Measurements from ENCODE around the gene SLC35D3. TPM values are rescaled to one million over a fixed set of nuclear protein-coding genes. Genes with fewer than 3 reads are reported as not detected.
"Not testable (repeated sequence)": the region's sequence is repeated elsewhere in the genome, so short reads cannot be mapped to it uniquely, and the experiment has no call there.

SLC35D3 gene, protein sequence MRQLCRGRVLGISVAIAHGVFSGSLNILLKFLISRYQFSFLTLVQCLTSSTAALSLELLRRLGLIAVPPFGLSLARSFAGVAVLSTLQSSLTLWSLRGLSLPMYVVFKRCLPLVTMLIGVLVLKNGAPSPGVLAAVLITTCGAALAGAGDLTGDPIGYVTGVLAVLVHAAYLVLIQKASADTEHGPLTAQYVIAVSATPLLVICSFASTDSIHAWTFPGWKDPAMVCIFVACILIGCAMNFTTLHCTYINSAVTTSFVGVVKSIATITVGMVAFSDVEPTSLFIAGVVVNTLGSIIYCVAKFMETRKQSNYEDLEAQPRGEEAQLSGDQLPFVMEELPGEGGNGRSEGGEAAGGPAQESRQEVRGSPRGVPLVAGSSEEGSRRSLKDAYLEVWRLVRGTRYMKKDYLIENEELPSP
- not detected for total RNA-seq

DNA sequence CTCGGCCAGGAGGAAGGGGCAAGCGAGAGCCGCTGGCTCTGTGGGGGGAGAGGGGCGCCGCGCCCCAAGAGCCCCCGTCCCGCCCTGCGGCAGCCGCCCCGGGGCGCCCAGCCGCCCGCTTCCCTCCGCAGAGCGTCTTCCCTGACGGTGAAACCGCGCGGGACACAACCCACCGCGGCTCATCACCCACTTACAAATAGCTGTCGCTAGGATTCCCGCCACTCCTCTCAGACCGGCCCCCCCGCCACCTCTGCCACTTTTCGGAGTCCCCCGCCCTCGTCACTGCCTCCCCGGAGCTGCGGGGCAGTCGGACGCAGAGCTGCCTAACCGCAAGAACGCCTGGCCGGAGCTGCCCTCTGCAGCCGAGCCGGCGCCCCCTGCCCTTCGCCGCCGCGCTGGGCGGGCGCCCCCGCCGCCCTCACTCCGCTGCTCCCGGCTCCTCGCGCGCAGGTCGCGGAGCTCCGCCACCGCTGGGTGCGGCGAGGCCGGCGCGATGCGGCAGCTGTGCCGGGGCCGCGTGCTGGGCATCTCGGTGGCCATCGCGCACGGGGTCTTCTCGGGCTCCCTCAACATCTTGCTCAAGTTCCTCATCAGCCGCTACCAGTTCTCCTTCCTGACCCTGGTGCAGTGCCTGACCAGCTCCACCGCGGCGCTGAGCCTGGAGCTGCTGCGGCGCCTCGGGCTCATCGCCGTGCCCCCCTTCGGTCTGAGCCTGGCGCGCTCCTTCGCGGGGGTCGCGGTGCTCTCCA is at the start of gene SLC35D3:
Gene SLC35D3, plus strand, starts transcription at position 366 of the 749 bp plus-strand sequence. Its CDS starts 128 bp downstream, at position 494.
- Histone ChIP-seq H3K9me3 (ENCODE audit: control insufficient read depth in 3 of 3, low read length in 3 of 3) (no peaks in the 10 kb centered on the region), H3K9ac (ENCODE audit: low read depth in 1 of 3, low read length in 3 of 3) (peak within 1 kb of the TSS in 1 of 3 donors; percentile 54), H3K4me1 (ENCODE audit: control insufficient read depth in 3 of 3, insufficient read depth in 3 of 3, low read length in 3 of 3) (peaks cover 15 to 28% (median 27%) of the 10 kb centered on the region in 3 donors), H3K27me3 (ENCODE audit: control insufficient read depth in 3 of 3, insufficient read depth in 3 of 3, low read length in 3 of 3) (peaks cover 42 to 53% (median 46%) of the 10 kb centered on the region in 3 donors), H3K4me3 (ENCODE audit: low read length in 3 of 3) (peak within 1 kb of the TSS; percentile 64 to 67 (median 64)), H3K36me3 (ENCODE audit: control insufficient read depth in 3 of 3, insufficient read depth in 3 of 3, low read length in 3 of 3) (no peaks in the 10 kb centered on the region), H3K27ac (ENCODE audit: low read depth, low read length) (no peak within 1 kb of the TSS)

DNA sequence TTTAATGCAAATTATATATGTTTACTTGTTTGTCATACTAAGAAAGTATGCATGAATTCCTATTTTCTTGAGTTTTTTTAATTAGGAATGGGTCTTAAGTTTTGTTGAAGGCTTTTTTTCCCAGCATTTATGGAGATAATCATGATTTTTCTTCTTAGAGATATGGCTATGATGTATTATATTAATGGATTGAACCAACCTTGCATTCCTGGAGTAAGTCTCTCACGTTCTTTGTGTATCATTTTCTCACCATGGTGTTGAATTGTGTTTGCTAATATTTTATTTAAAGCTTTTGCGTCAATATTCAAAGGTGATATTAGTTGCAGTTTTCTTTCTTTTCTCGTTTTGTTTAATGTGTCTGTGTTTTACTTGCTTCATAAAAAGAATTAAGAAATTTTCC is 48.4 kb upstream of the SLC35D3 start:
- Histone ChIP-seq H3K36me3 (ENCODE audit: control insufficient read depth in 3 of 3, insufficient read depth in 3 of 3, low read length in 3 of 3) (peaks cover 2 to 8% (median 5%) of the 10 kb centered on the region in 3 donors), H3K27me3 (ENCODE audit: control insufficient read depth in 3 of 3, insufficient read depth in 3 of 3, low read length in 3 of 3) (no peaks in the 10 kb centered on the region), H3K4me1 (ENCODE audit: control insufficient read depth in 3 of 3, insufficient read depth in 3 of 3, low read length in 3 of 3) (no peaks in the 10 kb centered on the region), H3K4me3 (ENCODE audit: low read length in 3 of 3) (no peak overlapping the region), H3K9ac (ENCODE audit: low read depth in 1 of 3, low read length in 3 of 3) (no peak overlapping the region), H3K9me3 (ENCODE audit: control insufficient read depth in 3 of 3, low read length in 3 of 3) (peaks cover 0 to 6% (median 0%) of the 10 kb centered on the region in 3 donors), H3K27ac (ENCODE audit: low read depth, low read length) (no peak overlapping the region)

DNA sequence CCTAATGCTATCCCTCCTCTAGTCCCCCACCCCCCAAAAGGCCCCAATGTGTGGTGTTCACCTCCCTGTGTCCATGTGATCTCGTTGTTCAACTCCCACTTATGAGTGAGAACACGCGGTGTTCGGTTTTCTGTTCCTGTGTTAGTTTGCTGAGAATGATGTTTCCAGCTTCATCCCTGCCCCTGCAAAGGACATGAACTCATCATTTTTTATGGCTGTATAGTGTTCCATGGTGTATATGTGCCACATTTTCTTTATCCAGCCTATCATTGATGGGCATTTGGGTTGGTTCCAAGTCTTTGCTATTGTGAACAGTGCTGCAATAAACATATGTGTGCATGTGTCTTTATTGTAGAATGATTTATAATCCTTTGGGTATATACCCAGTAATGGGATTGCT is 45.6 kb upstream of the SLC35D3 start:
- H3K9me3 ChIP-seq (ENCODE audit: control insufficient read depth in 3 of 3, low read length in 3 of 3); H3K4me3 ChIP-seq (ENCODE audit: low read length in 3 of 3); H3K27me3 ChIP-seq (ENCODE audit: control insufficient read depth in 3 of 3, insufficient read depth in 3 of 3, low read length in 3 of 3); H3K36me3 ChIP-seq (ENCODE audit: control insufficient read depth in 3 of 3, insufficient read depth in 3 of 3, low read length in 3 of 3); H3K27ac ChIP-seq (ENCODE audit: low read depth, low read length); H3K4me1 ChIP-seq (ENCODE audit: control insufficient read depth in 3 of 3, insufficient read depth in 3 of 3, low read length in 3 of 3); H3K9ac ChIP-seq (ENCODE audit: low read depth in 1 of 3, low read length in 3 of 3): not testable (repeated sequence)

DNA sequence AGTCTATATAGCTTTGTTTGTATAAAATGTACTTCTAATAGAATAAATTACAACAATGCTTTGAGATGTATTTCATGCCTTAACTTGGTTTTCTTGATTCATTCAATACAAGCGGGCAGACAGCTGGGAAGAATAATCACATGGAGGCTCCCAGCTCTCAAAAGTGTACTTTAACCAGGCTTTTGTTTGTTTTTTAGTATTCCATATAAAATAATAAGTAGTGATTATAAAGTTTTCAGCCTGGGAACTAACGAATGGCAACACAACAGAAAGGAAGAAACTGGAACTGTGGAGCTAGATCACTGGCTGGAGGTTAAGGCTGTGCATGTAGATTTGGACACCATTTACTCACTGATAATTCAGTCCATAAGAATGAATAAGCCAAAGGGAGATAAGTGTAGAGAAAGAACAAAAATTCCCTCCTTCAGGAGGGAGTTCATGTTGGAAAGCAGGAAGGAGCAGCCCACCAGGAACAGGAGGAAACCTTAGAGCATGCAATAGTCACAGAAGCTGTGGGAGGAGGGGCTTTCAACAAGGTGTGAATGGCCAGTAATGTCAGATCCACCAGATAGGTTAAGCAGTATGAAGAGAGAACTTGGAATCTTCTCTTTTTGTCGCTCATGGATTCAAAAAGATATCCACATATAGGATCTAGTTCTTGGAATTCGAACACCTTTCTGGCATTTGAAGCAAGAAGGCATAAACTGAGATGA is 41.2 kb upstream of the SLC35D3 start:
- Histone ChIP-seq H3K4me1 (ENCODE audit: control insufficient read depth in 3 of 3, insufficient read depth in 3 of 3, low read length in 3 of 3) (no peaks in the 10 kb centered on the region), H3K4me3 (ENCODE audit: low read length in 3 of 3) (no peak overlapping the region), H3K9me3 (ENCODE audit: control insufficient read depth in 3 of 3, low read length in 3 of 3) (no peaks in the 10 kb centered on the region), H3K36me3 (ENCODE audit: control insufficient read depth in 3 of 3, insufficient read depth in 3 of 3, low read length in 3 of 3) (no peaks in the 10 kb centered on the region), H3K27ac (ENCODE audit: low read depth, low read length) (no peak overlapping the region), H3K27me3 (ENCODE audit: control insufficient read depth in 3 of 3, insufficient read depth in 3 of 3, low read length in 3 of 3) (no peaks in the 10 kb centered on the region), H3K9ac (ENCODE audit: low read depth in 1 of 3, low read length in 3 of 3) (no peak overlapping the region)

DNA sequence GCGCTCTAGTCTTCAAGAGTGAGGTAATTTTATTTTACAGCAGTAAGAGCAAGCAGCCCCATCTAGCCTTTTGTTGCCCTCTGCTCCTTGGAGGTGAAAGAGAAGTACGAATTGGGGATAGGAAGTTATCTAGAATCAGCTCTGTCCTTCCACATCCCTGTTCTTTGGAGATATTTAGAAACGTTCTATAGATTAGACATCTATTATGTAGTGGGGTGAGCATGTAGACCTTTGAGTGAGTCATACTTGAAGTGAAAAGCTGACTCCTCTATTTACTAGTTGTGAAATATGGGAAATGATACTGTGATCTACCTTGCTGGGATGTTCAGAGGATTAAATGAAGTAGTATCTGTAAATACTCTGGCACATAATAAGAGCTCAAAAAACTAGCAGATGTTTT is 36.0 kb upstream of the SLC35D3 start:
- Histone ChIP-seq H3K4me3 (ENCODE audit: low read length in 3 of 3) (no peak overlapping the region), H3K36me3 (ENCODE audit: control insufficient read depth in 3 of 3, insufficient read depth in 3 of 3, low read length in 3 of 3) (no peaks in the 10 kb centered on the region), H3K27me3 (ENCODE audit: control insufficient read depth in 3 of 3, insufficient read depth in 3 of 3, low read length in 3 of 3) (no peaks in the 10 kb centered on the region), H3K9ac (ENCODE audit: low read depth in 1 of 3, low read length in 3 of 3) (no peak overlapping the region), H3K27ac (ENCODE audit: low read depth, low read length) (no peak overlapping the region), H3K9me3 (ENCODE audit: control insufficient read depth in 3 of 3, low read length in 3 of 3) (no peaks in the 10 kb centered on the region), H3K4me1 (ENCODE audit: control insufficient read depth in 3 of 3, insufficient read depth in 3 of 3, low read length in 3 of 3) (no peaks in the 10 kb centered on the region)

DNA sequence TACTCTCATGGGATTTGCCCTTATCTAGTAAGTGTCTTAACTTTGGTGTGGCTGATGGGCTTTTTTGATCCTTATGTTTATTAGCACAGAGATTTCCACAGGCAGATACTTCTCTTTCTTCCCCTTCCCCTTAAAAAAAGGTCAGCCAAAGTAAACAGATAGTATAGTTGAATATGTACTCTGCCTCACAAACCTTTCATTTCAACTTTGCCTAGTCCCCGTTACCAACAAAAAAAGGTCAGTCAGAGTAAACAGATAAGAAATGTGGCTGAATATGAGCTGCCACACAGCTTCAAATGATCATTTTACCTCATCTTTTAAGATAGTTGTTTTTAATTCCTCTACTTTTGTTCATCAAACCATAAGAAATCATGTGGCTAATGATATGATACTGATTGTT is 34.1 kb upstream of the SLC35D3 start:
- Histone ChIP-seq H3K4me1 (ENCODE audit: control insufficient read depth in 3 of 3, insufficient read depth in 3 of 3, low read length in 3 of 3) (no peaks in the 10 kb centered on the region), H3K4me3 (ENCODE audit: low read length in 3 of 3) (no peak overlapping the region), H3K27ac (ENCODE audit: low read depth, low read length) (no peak overlapping the region), H3K36me3 (ENCODE audit: control insufficient read depth in 3 of 3, insufficient read depth in 3 of 3, low read length in 3 of 3) (no peaks in the 10 kb centered on the region), H3K9me3 (ENCODE audit: control insufficient read depth in 3 of 3, low read length in 3 of 3) (no peaks in the 10 kb centered on the region), H3K9ac (ENCODE audit: low read depth in 1 of 3, low read length in 3 of 3) (no peak overlapping the region), H3K27me3 (ENCODE audit: control insufficient read depth in 3 of 3, insufficient read depth in 3 of 3, low read length in 3 of 3) (no peaks in the 10 kb centered on the region)

DNA sequence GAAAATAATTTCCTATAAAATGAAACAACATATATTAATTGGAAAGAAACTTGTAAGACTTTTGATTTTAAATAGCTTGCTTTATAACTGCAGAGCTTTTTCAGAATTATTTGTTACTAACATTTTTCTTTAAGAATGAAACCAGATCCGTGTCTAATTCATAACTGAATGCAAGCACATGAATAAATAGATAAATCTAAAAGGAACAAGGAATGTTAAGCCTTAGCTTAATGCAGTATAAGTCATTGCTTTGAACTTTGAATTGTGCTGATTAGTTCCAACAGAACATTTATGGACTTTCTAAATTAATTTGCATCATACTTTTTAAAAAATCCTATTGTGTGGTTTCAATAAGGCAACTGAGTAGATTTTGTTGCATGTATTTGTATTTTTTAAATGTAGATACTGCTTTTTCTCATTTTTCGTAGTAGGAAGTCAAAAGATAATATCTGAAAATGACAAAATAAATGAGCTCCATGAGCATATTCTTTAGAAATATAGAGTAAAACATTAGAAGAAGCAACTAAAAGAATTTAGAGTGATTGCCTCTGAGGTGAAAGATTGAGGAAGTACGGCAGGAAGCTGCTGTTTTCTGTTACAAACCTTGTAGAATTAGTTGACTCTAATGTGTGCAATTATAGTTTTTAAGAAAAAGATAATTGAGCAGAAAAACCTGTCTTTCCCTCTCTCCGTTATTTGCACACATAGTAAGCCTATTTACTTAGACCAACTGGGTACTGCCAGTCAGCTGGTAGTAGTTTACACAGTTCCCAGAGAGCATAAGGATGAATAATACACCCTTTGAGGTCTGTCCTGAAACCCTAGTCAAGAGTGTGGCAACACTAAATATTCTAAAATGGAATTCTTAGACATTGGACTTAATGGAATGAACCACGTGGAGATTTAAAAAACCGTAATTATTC is 32.6 kb upstream of the SLC35D3 start:
- H3K27me3 ChIP-seq (ENCODE audit: control insufficient read depth in 3 of 3, insufficient read depth in 3 of 3, low read length in 3 of 3) = no peaks in the 10 kb centered on the region
- H3K4me3 ChIP-seq (ENCODE audit: low read length in 3 of 3) = no peak overlapping the region
- H3K9me3 ChIP-seq (ENCODE audit: control insufficient read depth in 3 of 3, low read length in 3 of 3) = no peaks in the 10 kb centered on the region
- H3K36me3 ChIP-seq (ENCODE audit: control insufficient read depth in 3 of 3, insufficient read depth in 3 of 3, low read length in 3 of 3) = no peaks in the 10 kb centered on the region
- no peak overlapping the region for H3K9ac ChIP-seq (ENCODE audit: low read depth in 1 of 3, low read length in 3 of 3)
- no peaks in the 10 kb centered on the region for H3K4me1 ChIP-seq (ENCODE audit: control insufficient read depth in 3 of 3, insufficient read depth in 3 of 3, low read length in 3 of 3)
- H3K27ac ChIP-seq (ENCODE audit: low read depth, low read length) = no peak overlapping the region

DNA sequence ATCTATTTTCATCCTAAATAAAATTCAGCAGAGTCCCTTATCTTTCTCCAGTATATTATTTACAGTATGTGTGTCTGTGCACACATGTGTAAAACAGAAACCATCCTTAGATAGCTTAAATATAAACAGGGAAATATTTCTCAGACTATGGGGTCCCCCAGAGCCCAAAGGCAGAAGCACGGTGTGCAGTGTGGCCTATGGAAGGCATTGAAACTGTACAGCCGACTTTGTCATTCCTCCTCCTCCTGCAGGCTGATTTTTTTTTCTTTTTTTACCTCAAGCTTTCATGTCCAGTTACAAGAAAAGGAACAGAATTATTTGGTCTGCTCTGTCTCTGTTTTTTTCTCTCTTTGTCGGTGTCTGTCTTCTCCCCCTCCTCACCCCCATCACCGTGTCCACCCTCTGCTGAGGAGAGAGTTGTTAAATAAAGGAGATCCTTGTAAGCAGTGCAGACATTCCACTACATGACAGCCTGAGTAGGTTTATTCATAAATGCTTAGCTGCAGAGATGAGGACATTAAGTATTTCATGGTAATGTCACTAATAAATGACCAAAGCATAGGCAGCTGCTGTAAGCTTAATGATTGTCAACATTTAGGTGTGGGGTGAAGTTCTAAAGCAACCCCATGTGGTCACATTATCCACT is 31.8 kb upstream of the SLC35D3 start:
- no peaks in the 10 kb centered on the region for H3K9me3 ChIP-seq (ENCODE audit: control insufficient read depth in 3 of 3, low read length in 3 of 3)
- H3K9ac ChIP-seq (ENCODE audit: low read depth in 1 of 3, low read length in 3 of 3) = no peak overlapping the region
- H3K27me3 ChIP-seq (ENCODE audit: control insufficient read depth in 3 of 3, insufficient read depth in 3 of 3, low read length in 3 of 3) = no peaks in the 10 kb centered on the region
- no peaks in the 10 kb centered on the region for H3K36me3 ChIP-seq (ENCODE audit: control insufficient read depth in 3 of 3, insufficient read depth in 3 of 3, low read length in 3 of 3)
- H3K4me3 ChIP-seq (ENCODE audit: low read length in 3 of 3) = no peak overlapping the region
- H3K27ac ChIP-seq (ENCODE audit: low read depth, low read length) = no peak overlapping the region
- no peaks in the 10 kb centered on the region for H3K4me1 ChIP-seq (ENCODE audit: control insufficient read depth in 3 of 3, insufficient read depth in 3 of 3, low read length in 3 of 3)

DNA sequence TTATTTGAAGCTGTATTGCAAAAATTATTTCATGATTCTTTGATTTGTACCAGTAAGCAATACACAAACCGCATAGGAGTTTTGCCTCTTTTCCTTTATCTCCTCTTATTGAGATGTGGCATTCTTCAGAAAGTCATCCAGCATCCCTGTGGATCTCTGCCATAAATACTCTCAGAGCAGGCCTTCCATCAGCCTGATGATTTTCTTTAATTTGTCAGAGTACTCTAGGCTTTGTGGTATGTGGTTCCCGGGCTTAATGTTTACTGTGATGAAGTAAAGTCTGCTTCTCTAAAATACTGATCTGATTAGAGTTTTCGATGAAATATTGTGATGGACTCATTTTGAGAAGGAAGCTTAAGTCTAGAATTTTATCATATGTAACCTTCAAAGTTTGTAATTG is 31.1 kb upstream of the SLC35D3 start:
- H3K4me1 ChIP-seq (ENCODE audit: control insufficient read depth in 3 of 3, insufficient read depth in 3 of 3, low read length in 3 of 3) = no peaks in the 10 kb centered on the region
- H3K36me3 ChIP-seq (ENCODE audit: control insufficient read depth in 3 of 3, insufficient read depth in 3 of 3, low read length in 3 of 3) = no peaks in the 10 kb centered on the region
- no peaks in the 10 kb centered on the region for H3K27me3 ChIP-seq (ENCODE audit: control insufficient read depth in 3 of 3, insufficient read depth in 3 of 3, low read length in 3 of 3)
- H3K9ac ChIP-seq (ENCODE audit: low read depth in 1 of 3, low read length in 3 of 3) = no peak overlapping the region
- H3K9me3 ChIP-seq (ENCODE audit: control insufficient read depth in 3 of 3, low read length in 3 of 3) = no peaks in the 10 kb centered on the region
- H3K4me3 ChIP-seq (ENCODE audit: low read length in 3 of 3) = no peak overlapping the region
- no peak overlapping the region for H3K27ac ChIP-seq (ENCODE audit: low read depth, low read length)
